K562 (cell line): ENCODE results near the gene XPR1. TPM values are rescaled to one million over a fixed set of nuclear protein-coding genes. Genes with fewer than 3 reads are reported as not detected.

ENCODE experiments used
- ATAC-seq: fragments of 200-7000 bp; cut with Tn5 transposase; 3 replicates; pipeline ENCODE4 v1.9.1; 2020; ENCODE audit warnings: moderate library complexity
- BruUV-seq: library from RNA; stranded (reverse); fragments of 400-500 nt; replicated peaks from 2 replicates; lab custom pipeline; 2021; lab: Mats Ljungman, UMichigan
- CTCF ChIA-PET: fragments of 300-600 bp; formaldehyde crosslinking; extraction: SDS; loops from one replicate; lab custom pipeline; 2021; ENCODE audit warnings: low intra/inter-chr PET ratio; lab: Yijun Ruan, JAX
- POLR2A ChIA-PET: fragments of 300-600, 350-650 bp; sonication (Branson Sonifier 250); formaldehyde crosslinking; extraction: SDS; loops from one replicate; lab custom pipeline; 2021; ENCODE audit warnings: antibody characterized with exemption, inconsistent platforms; lab: Yijun Ruan, JAX
- DNase-seq, 4 experiments: peaks; one replicate each; pipeline versions ENCODE4 v3.0.0 to v3.0.0-alpha.2; 2011 to 2018; ENCODE audit warnings: low spot score in 3 of 4, mixed read lengths in 3 of 4; ENCODE audit errors: extremely low read depth in 1 of 4
- FAIRE-seq: peaks from 2 replicates; lab custom pipeline; 2011; peaks lifted over from hg19 to GRCh38; lab: Jason Lieb, UNC
- H2AFZ ChIP-seq: 2 replicates; pipeline ENCODE4 v1.6.0; 2011; ENCODE audit warnings: low read depth, low read length, control low read depth, inconsistent platforms
- H3K27ac ChIP-seq: fragments of 200-600 bp; 3 replicates; pipeline ENCODE4 v1.8.0; 2011; ENCODE audit warnings: low read depth, mild to moderate bottlenecking, control low read depth, inconsistent platforms, low read length, moderate library complexity, mixed read lengths; ENCODE audit errors: extremely low read depth
- H3K27me3 ChIP-seq, 2 experiments: fragments of 300-600 bp in 1 of 2; 2 replicates in 1 of 2; 3 replicates in 1 of 2; pipeline versions ENCODE4 v1.6.0 to v1.8.0; 2011; ENCODE audit warnings: inconsistent platforms in 2 of 2, low read length in 2 of 2, mild to moderate bottlenecking in 1 of 2, mixed read lengths in 1 of 2, moderate library complexity in 1 of 2; ENCODE audit not compliant: control insufficient read depth in 2 of 2, insufficient read depth in 2 of 2
- H3K36me3 ChIP-seq: fragments of 300-600 bp; 3 replicates; pipeline ENCODE4 v1.8.0; 2011; ENCODE audit warnings: mild to moderate bottlenecking, low read length, inconsistent platforms; ENCODE audit not compliant: control insufficient read depth, insufficient read depth
- H3K4me1 ChIP-seq, 2 experiments: fragments of 200-600 bp in 1 of 2; replicated peaks in 1 of 2; 2 replicates in 1 of 2; 3 replicates in 1 of 2; pipeline versions ENCODE4 v1.5.1 to v1.8.0; 2011; ENCODE audit warnings: inconsistent platforms in 2 of 2, low read length in 2 of 2, mild to moderate bottlenecking in 1 of 2, mixed read lengths in 1 of 2, moderate library complexity in 1 of 2; ENCODE audit not compliant: control insufficient read depth in 2 of 2, insufficient read depth in 2 of 2
- H3K4me2 ChIP-seq: 2 replicates; pipeline ENCODE4 v1.6.1; 2011; ENCODE audit warnings: low read length, control low read depth, inconsistent platforms, mixed read lengths; ENCODE audit not compliant: insufficient read depth
- H3K4me3 ChIP-seq: fragments of 200-600 bp; sonication (generic), shearing (Covaris generic); 2 replicates; pipeline ENCODE4 v1.5.1; 2016; ENCODE audit warnings: control low read depth, inconsistent platforms
- H3K79me2 ChIP-seq: fragments of 200-600 bp; 3 replicates; pipeline ENCODE4 v1.8.0; 2011; ENCODE audit warnings: low read length, inconsistent platforms; ENCODE audit not compliant: control insufficient read depth, insufficient read depth
- H3K9ac ChIP-seq, 2 experiments: 2 replicates each; pipeline versions ENCODE4 v1.6.0 to v1.6.1; 2011; ENCODE audit warnings: low read depth in 2 of 2, low read length in 2 of 2, control low read depth in 1 of 2, inconsistent platforms in 1 of 2, mild to moderate bottlenecking in 1 of 2, mixed read lengths in 1 of 2; ENCODE audit not compliant: insufficient read depth in 1 of 2
- H3K9me1 ChIP-seq: one replicate; pipeline ENCODE4 v1.6.0; 2011; ENCODE audit warnings: inconsistent platforms, mild to moderate bottlenecking, low read length, moderate library complexity; ENCODE audit not compliant: control insufficient read depth, insufficient read depth
- H3K9me3 ChIP-seq: replicated peaks from 2 replicates; pipeline ENCODE4 v1.5.1; 2011; ENCODE audit warnings: low read depth, low read length, inconsistent platforms; ENCODE audit not compliant: control insufficient read depth, insufficient read depth
- H4K20me1 ChIP-seq: replicated peaks from 2 replicates; pipeline ENCODE4 v1.6.1; 2011; ENCODE audit warnings: low read length, inconsistent platforms, mixed read lengths; ENCODE audit not compliant: control insufficient read depth, insufficient read depth
- BRD9 ChIP-seq: fragments of 450-650 bp; IDR thresholded peaks from 2 replicates; pipeline ENCODE4 v1.6.1; 2018; ENCODE audit warnings: low read depth; ENCODE audit not compliant: partially characterized antibody
- CREM ChIP-seq: IDR thresholded peaks from 2 replicates; pipeline ENCODE4 v1.6.1; 2014; ENCODE audit warnings: antibody characterized with exemption, low read depth
- HEY1 ChIP-seq: fragments of 250-450 bp; sonication (Bioruptor Pico); IDR thresholded peaks from 2 replicates; pipeline ENCODE4 v1.5.0; 2020; ENCODE audit warnings: mild to moderate bottlenecking, moderate library complexity, borderline replicate concordance
- ID3 ChIP-seq, 2 experiments: fragments of 250-450 bp in 1 of 2; fragments of 450-650 bp in 1 of 2; sonication (Bioruptor Pico) in 1 of 2; IDR thresholded peaks; 2 replicates each; pipeline versions ENCODE4 v1.6.1 to v1.8.0; 2016 to 2021; ENCODE audit warnings: mild to moderate bottlenecking in 2 of 2, moderate library complexity in 2 of 2, missing compliant biosample characterization in 1 of 2, missing genetic modification characterization in 1 of 2
- MTF1 ChIP-seq: fragments of 250-450 bp; sonication (Bioruptor Pico); IDR thresholded peaks from 2 replicates; pipeline ENCODE4 v1.9.0; 2021; ENCODE audit warnings: moderate library complexity, mild to moderate bottlenecking, inconsistent platforms, borderline replicate concordance
- PRMT5 ChIP-seq: sonication (generic); formaldehyde crosslinking; IDR thresholded peaks from 2 replicates; pipeline ENCODE4 v1.5.0; 2020; ENCODE audit warnings: missing genetic modification reagents
- REST ChIP-seq, 2 experiments: fragments of 450-650 bp; formaldehyde crosslinking in 1 of 2; IDR thresholded peaks; 2 replicates each; pipeline versions ENCODE4 v1.4.0 to v1.6.1; 2014 to 2020; ENCODE audit warnings: mild to moderate bottlenecking in 2 of 2, borderline replicate concordance in 1 of 2, low read depth in 1 of 2
- ZNF175 ChIP-seq: fragments of 200-800 bp; sonication (Bioruptor generic); IDR thresholded peaks from 2 replicates; pipeline ENCODE4 v1.6.1; 2016; ENCODE audit warnings: low read depth, mild to moderate bottlenecking, missing genetic modification characterization, missing compliant biosample characterization
- WGBS: fragments of 100-300 bp; shearing (Covaris generic); methylation state at CpG from one replicate; pipeline ENCODE4 v1.1.6; 2016; ENCODE audit warnings: low coverage, mixed read lengths; ENCODE audit not compliant: insufficient coverage; ENCODE audit errors: missing lambda C conversion rate; 5-methylcytosine and 5-hydroxymethylcytosine counted together
- in situ Hi-C: fragments of 300-500 bp; cut with MboI; formaldehyde crosslinking; loops from 4 replicates; pipeline ENCODE4 v1.15.0; 2018; ENCODE audit warnings: inconsistent platforms, mixed read lengths
- intact Hi-C: fragments of 100-400 bp; cut with micrococcal nuclease; formaldehyde crosslinking; loops from 2 replicates; pipeline ENCODE4 v1.14.2; 2022
- polyA plus RNA-seq, 8 experiments: library from polyadenylated mRNA; depleted of rRNA in 4 of 8; stranded (reverse) in 5 of 8; unstranded in 3 of 8; fragments of >200 nt; fragmentation: Nextera tagmentation in 2 of 8; fragmentation: Illumina TruSeq in 1 of 8; extraction: Ambion mirVana in 2 of 8; extraction: Trizol in 1 of 8; gene quantifications; 2 replicates each; pipeline versions ENCODE4 v1.2.1 to v1.2.3, GENCODE V29; 2011 to 2014; ENCODE audit warnings: inconsistent platforms in 1 of 8, missing spikeins in 1 of 8
- total RNA-seq, 7 experiments: library from RNA; depleted of rRNA in 6 of 7; stranded (reverse); fragments of >200 nt in 6 of 7; fragmentation: Illumina TruSeq in 2 of 7; extraction: Trizol in 2 of 7; gene quantifications; 2 replicates each; pipeline versions ENCODE4 v1.2.1 to v1.2.3, GENCODE V29; 2011 to 2021; ENCODE audit warnings: low replicate concordance in 1 of 7
- TF ChIP-seq, protein P1 (sequence below): fragments of 450-650 bp; IDR thresholded peaks from 2 replicates; pipeline ENCODE4 v1.6.1; 2017; ENCODE audit warnings: antibody characterized with exemption, mild to moderate bottlenecking

The XPR1 gene
- total and polyA plus RNA-seq, 9 of the 15 experiments (the other 6 are each of a cell fraction or from before 2014, with no cell fraction given) = 3.0 to 66.2 (median 38.6) TPM

DNA sequence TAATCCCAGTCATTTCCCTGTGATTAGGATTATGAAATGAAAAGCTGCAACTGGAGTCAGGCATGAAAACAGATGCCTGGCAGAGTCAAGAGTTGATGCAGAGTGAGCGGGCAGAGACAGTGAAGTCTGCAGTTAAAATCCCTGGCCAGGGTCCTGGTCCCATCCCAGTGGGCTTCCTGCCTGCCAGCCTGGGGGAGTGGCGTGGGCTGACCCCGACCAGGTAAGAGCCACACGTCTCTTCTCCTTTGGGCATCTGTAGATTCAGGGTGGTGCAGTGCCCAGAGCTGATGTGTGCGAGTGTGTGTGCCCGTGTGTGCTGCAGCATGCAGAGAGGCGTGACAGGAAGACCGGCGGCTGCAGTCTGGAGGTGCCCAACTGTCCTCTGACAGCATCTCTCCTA lies 274.7 kb downstream of the XPR1 start:
- FAIRE-seq (no peak), DNase-seq (no peak), ATAC-seq (no peak)
- Histone ChIP-seq H3K4me1 (peaks cover 0 to 3% of the 10 kb centered on the region in 2 experiments; a peak in 1 of 5 replicates), H3K79me2 (no peaks in the 10 kb centered on the region), H3K9me1 (no peaks in the 10 kb centered on the region), H3K4me2 (no peak overlapping the region), H3K4me3 (no peak overlapping the region), H2AFZ (no peak overlapping the region), H3K9me3 (no peaks in the 10 kb centered on the region), H3K9ac (no peak overlapping the region), H3K27ac (no peak overlapping the region), H3K36me3 (no peaks in the 10 kb centered on the region), H3K27me3 (0 out of 5 replicates have a peak, but pooled peaks cover 0 to 4% of the 10 kb centered on the region in 2 experiments), H4K20me1 (no peaks in the 10 kb centered on the region)
- in situ Hi-C loops = no loop called here
- 37% methylated on average over 9 of the region's 9 CpGs for WGBS
- intact Hi-C loops = no loop called here
- no TSS peak for BruUV-seq
- ChIA-PET CTCF (no interaction called here), POLR2A (no interaction called here)
- TF ChIP-seq ID3 (CRISPR knock-in tag; IDR thresholded peaks at IDR 0.05) = no peak
- TF ChIP-seq ID3 (tag; IDR thresholded peaks at IDR 0.05) = no peak
- TF ChIP-seq ZNF175 (CRISPR knock-in tag) = no peak
- no peak for TF ChIP-seq PRMT5 (CRISPR knock-in tag)
- no peak for TF ChIP-seq CREM
- no peak for TF ChIP-seq MTF1 (CRISPR knock-in tag)
- no peak for TF ChIP-seq REST (IDR thresholded peaks at IDR 0.05; ENCODE audit: borderline replicate concordance)
- no peak for TF ChIP-seq REST (CRISPR knock-in tag; IDR thresholded peaks at IDR 0.05; ENCODE audit: low read depth)
- TF ChIP-seq, protein P1, sequence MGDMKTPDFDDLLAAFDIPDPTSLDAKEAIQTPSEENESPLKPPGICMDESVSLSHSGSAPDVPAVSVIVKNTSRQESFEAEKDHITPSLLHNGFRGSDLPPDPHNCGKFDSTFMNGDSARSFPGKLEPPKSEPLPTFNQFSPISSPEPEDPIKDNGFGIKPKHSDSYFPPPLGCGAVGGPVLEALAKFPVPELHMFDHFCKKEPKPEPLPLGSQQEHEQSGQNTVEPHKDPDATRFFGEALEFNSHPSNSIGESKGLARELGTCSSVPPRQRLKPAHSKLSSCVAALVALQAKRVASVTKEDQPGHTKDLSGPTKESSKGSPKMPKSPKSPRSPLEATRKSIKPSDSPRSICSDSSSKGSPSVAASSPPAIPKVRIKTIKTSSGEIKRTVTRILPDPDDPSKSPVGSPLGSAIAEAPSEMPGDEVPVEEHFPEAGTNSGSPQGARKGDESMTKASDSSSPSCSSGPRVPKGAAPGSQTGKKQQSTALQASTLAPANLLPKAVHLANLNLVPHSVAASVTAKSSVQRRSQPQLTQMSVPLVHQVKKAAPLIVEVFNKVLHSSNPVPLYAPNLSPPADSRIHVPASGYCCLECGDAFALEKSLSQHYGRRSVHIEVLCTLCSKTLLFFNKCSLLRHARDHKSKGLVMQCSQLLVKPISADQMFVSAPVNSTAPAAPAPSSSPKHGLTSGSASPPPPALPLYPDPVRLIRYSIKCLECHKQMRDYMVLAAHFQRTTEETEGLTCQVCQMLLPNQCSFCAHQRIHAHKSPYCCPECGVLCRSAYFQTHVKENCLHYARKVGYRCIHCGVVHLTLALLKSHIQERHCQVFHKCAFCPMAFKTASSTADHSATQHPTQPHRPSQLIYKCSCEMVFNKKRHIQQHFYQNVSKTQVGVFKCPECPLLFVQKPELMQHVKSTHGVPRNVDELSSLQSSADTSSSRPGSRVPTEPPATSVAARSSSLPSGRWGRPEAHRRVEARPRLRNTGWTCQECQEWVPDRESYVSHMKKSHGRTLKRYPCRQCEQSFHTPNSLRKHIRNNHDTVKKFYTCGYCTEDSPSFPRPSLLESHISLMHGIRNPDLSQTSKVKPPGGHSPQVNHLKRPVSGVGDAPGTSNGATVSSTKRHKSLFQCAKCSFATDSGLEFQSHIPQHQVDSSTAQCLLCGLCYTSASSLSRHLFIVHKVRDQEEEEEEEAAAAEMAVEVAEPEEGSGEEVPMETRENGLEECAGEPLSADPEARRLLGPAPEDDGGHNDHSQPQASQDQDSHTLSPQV = no peak
- no peak for TF ChIP-seq BRD9
- no peak for TF ChIP-seq HEY1 (CRISPR knock-in tag)
